SK-N-SH (cell line): Measurements from ENCODE around the gene CDH12. TPM values are rescaled to one million over a fixed set of nuclear protein-coding genes. Genes with fewer than 3 reads are reported as not detected.

Experiments used
- CTCF ChIA-PET: fragments of 300-600, 350-600 bp; formaldehyde crosslinking; extraction: SDS; loops from one replicate; lab custom pipeline; 2021; lab: Yijun Ruan, JAX
- POLR2A ChIA-PET: fragments of 350-600 bp; sonication (Branson Sonifier 250); formaldehyde crosslinking; extraction: SDS; loops from one replicate; lab custom pipeline; 2020; ENCODE audit warnings: antibody characterized with exemption, inconsistent platforms; lab: Yijun Ruan, JAX
- DNase-seq: peaks from one replicate; pipeline ENCODE4 v3.0.0; 2012
- H2AFZ ChIP-seq: fragments of 200-600 bp; sonication (generic); 2 replicates; pipeline ENCODE4 v1.8.1; 2016; ENCODE audit warnings: antibody characterized with exemption, mild to moderate bottlenecking, low read depth
- H3F3A ChIP-seq: fragments of 200-600 bp; sonication (generic); replicated peaks from 2 replicates; pipeline ENCODE3; 2016; ENCODE audit warnings: antibody characterized with exemption, mild to moderate bottlenecking; ENCODE audit not compliant: insufficient read depth
- H3K27ac ChIP-seq, 2 experiments: fragments of 200-500 bp in 1 of 2; fragments of 200-600 bp in 1 of 2; sonication (Bioruptor generic) in 1 of 2; sonication (generic), shearing (Covaris generic) in 1 of 2; 2 replicates each; pipeline versions ENCODE4 v1.5.1 to v1.6.1; 2014 to 2016; ENCODE audit warnings: low read depth in 2 of 2, inconsistent platforms in 1 of 2, low read length in 1 of 2, mild to moderate bottlenecking in 1 of 2, mixed read lengths in 1 of 2
- H3K27me3 ChIP-seq: fragments of 200-600 bp; sonication (generic), shearing (Covaris generic); 2 replicates; pipeline ENCODE4 v1.6.1; 2016; ENCODE audit warnings: mixed run types; ENCODE audit not compliant: insufficient read depth
- H3K36me3 ChIP-seq, 2 experiments: fragments of 200-500 bp in 1 of 2; fragments of 200-600 bp in 1 of 2; sonication (Bioruptor generic) in 1 of 2; sonication (generic) in 1 of 2; replicated peaks in 1 of 2; 2 replicates each; pipeline versions ENCODE3 to v1.5.1; 2014 to 2016; ENCODE audit warnings: low read length in 1 of 2, mild to moderate bottlenecking in 1 of 2; ENCODE audit not compliant: insufficient read depth in 2 of 2, control insufficient read depth in 1 of 2
- H3K4me1 ChIP-seq, 2 experiments: fragments of 200-500 bp in 1 of 2; fragments of 200-600 bp in 1 of 2; sonication (Bioruptor generic) in 1 of 2; sonication (generic), shearing (Covaris generic) in 1 of 2; 2 replicates each; pipeline versions ENCODE4 v1.5.1 to v1.6.1; 2014 to 2016; ENCODE audit warnings: low read depth in 1 of 2, low read length in 1 of 2, mixed run types in 1 of 2; ENCODE audit not compliant: insufficient read depth in 2 of 2, control insufficient read depth in 1 of 2
- H3K4me2 ChIP-seq: fragments of 200-600 bp; sonication (generic), shearing (Covaris generic); 2 replicates; pipeline ENCODE4 v1.6.1; 2017; ENCODE audit warnings: mixed run types
- H3K4me3 ChIP-seq, 2 experiments: fragments of 200-500 bp in 1 of 2; fragments of 200-600 bp in 1 of 2; sonication (Bioruptor generic) in 1 of 2; sonication (generic), shearing (Covaris generic) in 1 of 2; 2 replicates each; pipeline versions ENCODE4 v1.5.1 to v1.8.1; 2014 to 2016; ENCODE audit warnings: low read depth in 2 of 2, inconsistent platforms in 1 of 2, low read length in 1 of 2, mild to moderate bottlenecking in 1 of 2, mixed read lengths in 1 of 2, moderate library complexity in 1 of 2
- H3K79me2 ChIP-seq: fragments of 200-600 bp; sonication (generic); 2 replicates; pipeline ENCODE4 v1.8.1; 2017; ENCODE audit warnings: mild to moderate bottlenecking; ENCODE audit not compliant: insufficient read depth
- H3K9ac ChIP-seq: fragments of 200-600 bp; sonication (generic); 2 replicates; pipeline ENCODE4 v1.6.1; 2017; ENCODE audit warnings: mixed run types
- H3K9me2 ChIP-seq: fragments of 200-600 bp; sonication (generic); 2 replicates; pipeline ENCODE4 v1.6.1; 2017; ENCODE audit warnings: mixed run types
- H3K9me3 ChIP-seq: fragments of 200-600 bp; sonication (generic); 2 replicates; pipeline ENCODE4 v1.6.1; 2017; ENCODE audit warnings: mixed run types, mild to moderate bottlenecking, moderate library complexity
- H4K20me1 ChIP-seq: fragments of 200-600 bp; sonication (generic); 2 replicates; pipeline ENCODE4 v1.6.1; 2017; ENCODE audit warnings: mild to moderate bottlenecking, mixed run types; ENCODE audit not compliant: insufficient read depth
- EP300 ChIP-seq, 2 experiments: IDR thresholded peaks; 2 replicates each; pipeline versions ENCODE4 v1.4.0 to v1.6.1; 2012; ENCODE audit warnings: borderline replicate concordance in 1 of 2, low read depth in 1 of 2, low read length in 1 of 2
- EZH2phosphoT487 ChIP-seq: fragments of 200-600 bp; sonication (generic); IDR thresholded peaks from 2 replicates; pipeline ENCODE4 v1.6.1; 2017; ENCODE audit warnings: low read depth, mixed run types, mild to moderate bottlenecking, antibody characterized with exemption, moderate library complexity, borderline replicate concordance
- FOSL2 ChIP-seq: IDR thresholded peaks from 2 replicates; pipeline ENCODE4 v1.4.0; 2012; ENCODE audit warnings: low read depth, mild to moderate bottlenecking, moderate library complexity, borderline replicate concordance
- FOXJ3 ChIP-seq: sonication (generic); formaldehyde crosslinking; IDR thresholded peaks from 2 replicates; pipeline ENCODE4 v1.5.1; 2020; ENCODE audit warnings: mild to moderate bottlenecking, missing genetic modification reagents
- FOXM1 ChIP-seq: IDR thresholded peaks from 2 replicates; pipeline ENCODE4 v1.4.0; 2012; ENCODE audit warnings: low read depth, mild to moderate bottlenecking
- GATA2 ChIP-seq: sonication (generic); formaldehyde crosslinking; IDR thresholded peaks from 2 replicates; pipeline ENCODE4 v1.5.0; 2020; ENCODE audit warnings: mild to moderate bottlenecking, missing genetic modification reagents
- IRF3 ChIP-seq: fragments of 150-350 bp; IDR thresholded peaks from 2 replicates; pipeline ENCODE4 v1.6.1; 2016; ENCODE audit warnings: mild to moderate bottlenecking, low read depth, low read length
- JUND ChIP-seq: IDR thresholded peaks from 2 replicates; pipeline ENCODE4 v1.4.0; 2012
- MAX ChIP-seq: IDR thresholded peaks from 2 replicates; pipeline ENCODE4 v1.4.0; 2012; ENCODE audit warnings: low read depth
- MEF2A ChIP-seq: IDR thresholded peaks from 2 replicates; pipeline ENCODE4 v1.4.0; 2012; ENCODE audit warnings: low read depth, borderline replicate concordance
- NFIC ChIP-seq: IDR thresholded peaks from 2 replicates; pipeline ENCODE4 v1.4.0; 2012; ENCODE audit warnings: borderline replicate concordance
- POLR2AphosphoS5 ChIP-seq: IDR thresholded peaks from 2 replicates; pipeline ENCODE4 v1.6.1; 2012; ENCODE audit warnings: low read depth, low read length
- RFX5 ChIP-seq: IDR thresholded peaks from 2 replicates; pipeline ENCODE4 v1.6.1; 2012; ENCODE audit warnings: mild to moderate bottlenecking, improper control_type of control experiment, low read length
- SMC3 ChIP-seq: IDR thresholded peaks from 2 replicates; pipeline ENCODE4 v1.6.1; 2012; ENCODE audit warnings: low read depth, low read length, improper control_type of control experiment
- TEAD4 ChIP-seq: IDR thresholded peaks from 2 replicates; pipeline ENCODE4 v1.4.0; 2012; ENCODE audit warnings: mild to moderate bottlenecking, borderline replicate concordance; ENCODE audit not compliant: insufficient read depth
- USF1 ChIP-seq: IDR thresholded peaks from 2 replicates; pipeline ENCODE4 v1.4.0; 2012; ENCODE audit warnings: low read depth, borderline replicate concordance
- ZBTB33 ChIP-seq: IDR thresholded peaks from 2 replicates; pipeline ENCODE4 v1.4.0; 2012; ENCODE audit warnings: low read depth, borderline replicate concordance
- WGBS: methylation state at CpG from one replicate; pipeline ENCODE4 v1.1.6; 2017; ENCODE audit warnings: low lambda C conversion rate; 5-methylcytosine and 5-hydroxymethylcytosine counted together
- polyA plus RNA-seq, 3 experiments: library from polyadenylated mRNA; depleted of rRNA; stranded (reverse); fragments of >200 nt; gene quantifications; 2 replicates each; pipeline ENCODE4 v1.2.3, GENCODE V29; 2012

The CDH12 gene
- polyA plus RNA-seq, 1 of the 3 experiments (the other 2 are of a cell fraction): not detected

- TF ChIP-seq IRF3 (no peak), EZH2phosphoT487 (no peak), USF1 (no peak), RFX5 (no peak)
These were observed 1076.7 kb downstream of the CDH12 start (continued) for GRCh38 chr5:21776466-21776865.

- Histone ChIP-seq H3K79me2 (no peaks in the 10 kb centered on the region), H3K9me2 (no peaks in the 10 kb centered on the region), H3K9me3 (no peaks in the 10 kb centered on the region), H3K9ac (no peak overlapping the region), H3K4me1 (no peaks in the 10 kb centered on the region), H3F3A (no peaks in the 10 kb centered on the region), H3K4me3 (no peak overlapping the region), H3K27ac (no peak overlapping the region), H3K27me3 (no peaks in the 10 kb centered on the region), H3K4me2 (no peak overlapping the region), H2AFZ (no peak overlapping the region), H4K20me1 (no peaks in the 10 kb centered on the region), H3K36me3 (no peaks in the 10 kb centered on the region)
- WGBS: 0% methylated on average over 1 of the region's 1 CpG
- TF ChIP-seq POLR2AphosphoS5 (no peak), FOXJ3 (CRISPR knock-in tag) (no peak), RFX5 (no peak), ZBTB33 (no peak)
- ChIA-PET POLR2A (no interaction called here), CTCF (no interaction called here)
- DNase-seq: no peak
These were observed 1078.3 kb downstream of the CDH12 start for GRCh38 chr5:21774801-21775200.

- H3K9ac ChIP-seq: no peak overlapping the region
- ChIA-PET POLR2A (no interaction called here), CTCF (no interaction called here)
- no peak for TF ChIP-seq FOXM1
- TF ChIP-seq NFIC: no peak
- TF ChIP-seq GATA2 (CRISPR knock-in tag): no peak
- no peak for TF ChIP-seq TEAD4
- no peak for TF ChIP-seq MEF2A
- TF ChIP-seq SMC3: no peak
- no peak for TF ChIP-seq ZBTB33
- TF ChIP-seq FOSL2: no peak
- no peak for TF ChIP-seq EP300 (IDR thresholded peaks at IDR 0.05; ENCODE audit: borderline replicate concordance in 1 of 2, low read depth in 1 of 2, low read length in 1 of 2)
- no peak for TF ChIP-seq JUND
- TF ChIP-seq MAX: no peak
- H3K9me3 ChIP-seq: no peaks in the 10 kb centered on the region
- H2AFZ ChIP-seq: no peak overlapping the region
- no peaks in the 10 kb centered on the region for H3K4me1 ChIP-seq
- H3K27ac ChIP-seq: no peak overlapping the region
- no peak overlapping the region for H3K4me3 ChIP-seq
- 0% methylated on average over 2 of the region's 2 CpGs for WGBS
- H3K79me2 ChIP-seq: no peaks in the 10 kb centered on the region
- no peaks in the 10 kb centered on the region for H3K36me3 ChIP-seq
- no peaks in the 10 kb centered on the region for H3K9me2 ChIP-seq
- H3K27me3 ChIP-seq: no peaks in the 10 kb centered on the region
- no peaks in the 10 kb centered on the region for H3F3A ChIP-seq
- DNase-seq: no peak
- no peak overlapping the region for H3K4me2 ChIP-seq
- no peaks in the 10 kb centered on the region for H4K20me1 ChIP-seq
These were observed 1078.9 kb downstream of the CDH12 start for GRCh38 chr5:21774281-21774680.
